ENCODE measurements around the gene SUN5.

GRCh38 chr20:33042430-33042829 lies 38.2 kb upstream of the SUN5 start:
- no peak for TF ChIP-seq CTCF (IDR thresholded peaks at IDR 0.05)
- no peak for TF ChIP-seq POLR2AphosphoS5 (IDR thresholded peaks at IDR 0.05)

All from sigmoid colon (tissue), 4 donors.